Lower leg skin (tissue), 4 donors: ENCODE data around the gene PTOV1. TPM values are rescaled to one million over a fixed set of nuclear protein-coding genes. Genes with fewer than 3 reads are reported as not detected.
"Not testable (repeated sequence)": the region's sequence is repeated elsewhere in the genome, so short reads cannot be mapped to it uniquely, and the experiment has no call there.

ENCODE experiments used
- DNase-seq, 2 donors: peaks; one replicate each; pipeline ENCODE4 v3.0.0-alpha.2; 2019; ENCODE audit warnings: low spot score in 2 of 2
- H3K4me3 ChIP-seq: fragments of 200-600 bp; sonication (generic); 2 replicates; pipeline ENCODE4 v1.5.1; 2017; ENCODE audit warnings: mild to moderate bottlenecking, low read depth; ENCODE audit not compliant: poor library complexity, severe bottlenecking
- CTCF ChIP-seq, 3 donors: fragments of 450-650 bp; IDR thresholded peaks; one replicate each; pipeline ENCODE4 v1.5.1; 2016; ENCODE audit warnings: antibody characterized with exemption in 3 of 3, mild to moderate bottlenecking in 3 of 3, moderate library complexity in 2 of 3
- POLR2A ChIP-seq, 2 donors: fragments of 450-650 bp; IDR thresholded peaks; one replicate each; pipeline ENCODE4 v1.6.1; 2016 to 2017; ENCODE audit warnings: antibody characterized with exemption in 2 of 2, mild to moderate bottlenecking in 1 of 2, moderate library complexity in 1 of 2
- WGBS, 2 donors: methylation state at CpG; one replicate each; pipeline ENCODE4 v1.1.5; 2018; 5-methylcytosine and 5-hydroxymethylcytosine counted together
- intact Hi-C: fragments of 100-400 bp; cut with DNase I; formaldehyde crosslinking; loops from one replicate; pipeline ENCODE4 v1.15.0; 2023; ENCODE audit warnings: low total_unique reads
- total RNA-seq, 4 donors: library from RNA; depleted of rRNA; stranded (reverse); fragments of >200 nt; gene quantifications; one replicate each; pipeline ENCODE4 v1.1.0, GENCODE V29; 2016

Gene PTOV1
- total RNA-seq, 4 donors from 2014 or later = 62.4 to 122 (median 92.5) TPM

- WGBS, 2 donors = 79 to 80% methylated on average over 14 of the region's 14 CpGs
- H3K4me3 ChIP-seq = no peak overlapping the region
- TF ChIP-seq CTCF (IDR thresholded peaks at IDR 0.05) = no peak
- no peak for TF ChIP-seq POLR2A (IDR thresholded peaks at IDR 0.05)
- intact Hi-C loops = no loop called here
- no peak for DNase-seq
These were observed 34.4 kb upstream of the PTOV1 start for GRCh38 chr19:49816590-49816989.

- WGBS, 2 donors = 0% methylated on average over 54 to 55 of the region's 57 CpGs
- intact Hi-C loops = no loop called here
- TF ChIP-seq CTCF (IDR thresholded peaks at IDR 0.05) (no peak), POLR2A (IDR thresholded peaks at IDR 0.05) (peak in 1 of 2 donors; percentile 31)
- DNase-seq = peak; percentile 79 to 96
- peak within 1 kb of the TSS; percentile 76 for H3K4me3 ChIP-seq
These were observed 32.9 kb upstream of the PTOV1 start, which contains the start of gene MED25 for GRCh38 chr19:49817964-49818648. TSS of gene MED25 (plus strand) at chr19:49818289. CDS start at chr19:49818342, 53 bp downstream.

- 28 to 30% methylated on average over 16 of the region's 16 CpGs for WGBS, 2 donors
- TF ChIP-seq CTCF (IDR thresholded peaks at IDR 0.05) (no peak), POLR2A (IDR thresholded peaks at IDR 0.05) (no peak)
- intact Hi-C loops = no loop called here
- DNase-seq = peak in 1 of 2 donors; percentile 86
- H3K4me3 ChIP-seq = peak overlapping the region; percentile 76
These were observed 32.1 kb upstream of the PTOV1 start for GRCh38 chr19:49818649-49819370.

- WGBS, 2 donors = 80 to 82% methylated on average over 7 of the region's 7 CpGs
- H3K4me3 ChIP-seq, DNase-seq, intact Hi-C loops: not testable (repeated sequence)
These were observed 31.4 kb upstream of the PTOV1 start for GRCh38 chr19:49819452-49820115.

GRCh38 chr19:49820125-49820524 lies 30.8 kb upstream of the PTOV1 start:
- intact Hi-C loops = no loop called here
- DNase-seq = no peak
- TF ChIP-seq CTCF (IDR thresholded peaks at IDR 0.05) (no peak), POLR2A (IDR thresholded peaks at IDR 0.05) (no peak)
- no peak overlapping the region for H3K4me3 ChIP-seq
- WGBS, 2 donors = 81 to 84% methylated on average over 10 of the region's 10 CpGs

GRCh38 chr19:49823472-49823871 lies 27.5 kb upstream of the PTOV1 start:
- TF ChIP-seq POLR2A (IDR thresholded peaks at IDR 0.05) = no peak
- no peak for TF ChIP-seq CTCF (IDR thresholded peaks at IDR 0.05)
- 92 to 96% methylated on average over 12 of the region's 12 CpGs for WGBS, 2 donors
- DNase-seq = no peak

More at GRCh38 chr19:49823472-49823871, 27.5 kb upstream of the PTOV1 start:
- H3K4me3 ChIP-seq = no peak overlapping the region
- intact Hi-C loops = no loop called here
